HG03039 (cell line): Measurements from ENCODE around the gene ATXN7L3B.
"Not testable (repeated sequence)": the region's sequence is repeated elsewhere in the genome, so short reads cannot be mapped to it uniquely, and the experiment has no call there.

Experiments
- ATAC-seq: cut with Tn5 transposase; IDR thresholded peaks from one replicate; pipeline ENCODE4 v1.9.1; 2021; ENCODE audit warnings: mild to moderate bottlenecking, moderate library complexity; ENCODE audit not compliant: unreplicated experiment

Gene ATXN7L3B

GRCh38 chr12:74537707-74538385 is at the start of gene ATXN7L3B:
TSS of gene ATXN7L3B (plus strand) at chr12:74537835. CDS start at chr12:74538113, 278 bp downstream.
- ATAC-seq: peak; percentile 98

- ATAC-seq: peak; percentile 48
Measured at GRCh38 chr12:74488134-74488533, 49.5 kb upstream of the ATXN7L3B start.

GRCh38 chr12:74489543-74489942 is 48.1 kb upstream of the ATXN7L3B start:
- ATAC-seq: no peak

GRCh38 chr12:74490390-74491064 is 47.1 kb upstream of the ATXN7L3B start:
- peak; percentile 63 for ATAC-seq

GRCh38 chr12:74491374-74491773 is 46.3 kb upstream of the ATXN7L3B start:
- ATAC-seq: no peak

GRCh38 chr12:74499192-74499591 is 38.4 kb upstream of the ATXN7L3B start:
- no peak for ATAC-seq

GRCh38 chr12:74508873-74509657 is 28.6 kb upstream of the ATXN7L3B start:
- ATAC-seq: not testable (repeated sequence)

GRCh38 chr12:74509886-74510285 is 27.7 kb upstream of the ATXN7L3B start:
- ATAC-seq: no peak

- no peak for ATAC-seq
Measured at GRCh38 chr12:74514098-74514872, 23.4 kb upstream of the ATXN7L3B start.

- no peak for ATAC-seq
Measured at GRCh38 chr12:74515849-74516248, 21.8 kb upstream of the ATXN7L3B start.

- ATAC-seq: no peak
Measured at GRCh38 chr12:74526535-74526934, 11.1 kb upstream of the ATXN7L3B start.

GRCh38 chr12:74527491-74527890 is 10.1 kb upstream of the ATXN7L3B start:
- ATAC-seq: no peak

GRCh38 chr12:74530676-74531075 is 7.0 kb upstream of the ATXN7L3B start:
- ATAC-seq: no peak

GRCh38 chr12:74535536-74535935 is 2.1 kb upstream of the ATXN7L3B start:
- no peak for ATAC-seq

GRCh38 chr12:74537126-74537706 is 419 bp upstream of the ATXN7L3B start:
- peak; percentile 51 for ATAC-seq

- ATAC-seq: no peak
Measured at GRCh38 chr12:74538491-74539258, 1.0 kb downstream of the ATXN7L3B start.

GRCh38 chr12:74539261-74539660 is 1.6 kb downstream of the ATXN7L3B start:
- no peak for ATAC-seq

GRCh38 chr12:74539765-74540526 is 2.3 kb downstream of the ATXN7L3B start:
- no peak for ATAC-seq

GRCh38 chr12:74541074-74541473 is 3.4 kb downstream of the ATXN7L3B start:
- no peak for ATAC-seq
